ENCODE results near the gene PRR27. TPM values are rescaled to one million over a fixed set of nuclear protein-coding genes. Genes with fewer than 3 reads are reported as not detected.

The PRR27 gene
- total RNA-seq, 1 donor = not detected

DNA sequence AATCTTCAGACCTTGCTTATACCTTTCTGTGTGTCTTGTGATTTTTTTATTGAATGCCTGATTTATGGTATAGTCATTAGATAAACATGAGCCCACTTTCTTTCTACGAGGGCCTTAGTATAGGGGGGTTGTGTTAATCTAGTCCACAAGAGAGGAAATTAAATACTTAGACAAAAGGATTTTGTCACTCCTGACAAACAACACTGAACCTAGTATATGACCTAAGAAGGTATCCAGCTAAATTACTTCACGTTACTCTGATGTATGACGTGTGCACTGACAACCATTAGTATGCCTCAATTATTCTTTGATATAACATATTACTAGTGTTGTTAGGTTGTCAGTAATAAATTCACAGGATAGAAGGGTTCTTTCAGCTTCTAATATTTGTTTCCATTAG lies 2.8 kb upstream of the PRR27 start:
- H3K4me3 ChIP-seq (ENCODE audit: low read depth, low read length) = no peak overlapping the region
- DNase-seq (ENCODE audit: low read depth) = no peak
- TF ChIP-seq, protein P1, sequence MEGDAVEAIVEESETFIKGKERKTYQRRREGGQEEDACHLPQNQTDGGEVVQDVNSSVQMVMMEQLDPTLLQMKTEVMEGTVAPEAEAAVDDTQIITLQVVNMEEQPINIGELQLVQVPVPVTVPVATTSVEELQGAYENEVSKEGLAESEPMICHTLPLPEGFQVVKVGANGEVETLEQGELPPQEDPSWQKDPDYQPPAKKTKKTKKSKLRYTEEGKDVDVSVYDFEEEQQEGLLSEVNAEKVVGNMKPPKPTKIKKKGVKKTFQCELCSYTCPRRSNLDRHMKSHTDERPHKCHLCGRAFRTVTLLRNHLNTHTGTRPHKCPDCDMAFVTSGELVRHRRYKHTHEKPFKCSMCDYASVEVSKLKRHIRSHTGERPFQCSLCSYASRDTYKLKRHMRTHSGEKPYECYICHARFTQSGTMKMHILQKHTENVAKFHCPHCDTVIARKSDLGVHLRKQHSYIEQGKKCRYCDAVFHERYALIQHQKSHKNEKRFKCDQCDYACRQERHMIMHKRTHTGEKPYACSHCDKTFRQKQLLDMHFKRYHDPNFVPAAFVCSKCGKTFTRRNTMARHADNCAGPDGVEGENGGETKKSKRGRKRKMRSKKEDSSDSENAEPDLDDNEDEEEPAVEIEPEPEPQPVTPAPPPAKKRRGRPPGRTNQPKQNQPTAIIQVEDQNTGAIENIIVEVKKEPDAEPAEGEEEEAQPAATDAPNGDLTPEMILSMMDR (IDR thresholded peaks at IDR 0.05; ENCODE audit: insufficient read depth, low read length) = no peak

DNA sequence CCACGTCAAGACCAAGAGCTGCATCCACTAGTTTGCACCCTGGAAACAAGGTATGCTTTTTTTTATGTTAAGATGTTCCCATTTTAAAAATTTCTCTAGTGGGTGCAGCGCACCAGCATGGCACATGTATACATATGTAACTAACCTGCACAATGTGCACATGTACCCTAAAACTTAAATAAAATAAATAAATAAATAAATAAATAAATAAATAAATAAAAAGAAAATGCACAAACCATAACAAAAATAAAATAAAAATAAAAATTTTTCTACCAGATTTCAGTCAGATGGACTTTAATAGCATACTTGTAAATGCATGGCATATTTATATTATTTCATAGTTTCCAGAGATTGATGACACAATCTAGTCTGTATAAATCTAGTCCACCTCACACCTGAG lies 1.9 kb upstream of the PRR27 start:
- no peak overlapping the region for H3K4me3 ChIP-seq (ENCODE audit: low read depth, low read length)
- TF ChIP-seq, protein P1 (IDR thresholded peaks at IDR 0.05; ENCODE audit: insufficient read depth, low read length) = no peak
- no peak for DNase-seq (ENCODE audit: low read depth)

DNA sequence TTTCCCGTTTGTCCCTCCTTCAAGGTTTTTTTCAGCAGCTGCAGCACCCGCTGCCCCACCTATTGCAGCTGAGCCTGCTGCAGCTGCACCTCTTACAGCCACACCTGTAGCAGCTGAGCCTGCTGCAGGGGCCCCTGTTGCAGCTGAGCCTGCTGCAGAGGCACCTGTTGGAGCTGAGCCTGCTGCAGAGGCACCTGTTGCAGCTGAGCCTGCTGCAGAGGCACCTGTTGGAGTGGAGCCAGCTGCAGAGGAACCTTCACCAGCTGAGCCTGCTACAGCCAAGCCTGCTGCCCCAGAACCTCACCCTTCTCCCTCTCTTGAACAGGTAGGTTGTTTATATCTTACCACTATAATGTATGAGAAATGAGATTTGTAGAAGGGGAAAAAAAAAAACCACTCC lies 4.5 kb downstream of the PRR27 start:
- TF ChIP-seq, protein P1 (IDR thresholded peaks at IDR 0.05; ENCODE audit: insufficient read depth, low read length) = no peak
- H3K4me3 ChIP-seq (ENCODE audit: low read depth, low read length) = no peak overlapping the region
- no peak for DNase-seq (ENCODE audit: low read depth)

DNA sequence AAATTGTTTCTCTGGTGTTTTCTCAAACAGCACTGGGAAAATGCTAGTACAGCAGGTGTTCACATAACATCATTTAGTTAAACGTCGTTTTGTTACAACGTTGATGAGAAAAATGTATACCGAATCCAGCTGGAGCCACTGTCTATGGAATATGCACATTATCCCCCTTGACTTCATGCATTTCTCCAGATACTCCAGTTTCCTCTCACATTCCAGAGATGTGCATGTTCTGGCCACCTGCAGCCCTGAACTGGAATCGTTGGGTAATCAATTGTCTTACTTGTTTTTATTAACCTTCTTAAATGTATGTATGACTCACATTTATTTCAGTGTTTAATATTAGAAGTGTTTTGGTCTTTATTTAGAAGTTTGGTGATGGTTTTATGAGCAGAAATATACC lies 23.1 kb downstream of the PRR27 start:
- no peak for DNase-seq (ENCODE audit: low read depth)
- H3K4me3 ChIP-seq (ENCODE audit: low read depth, low read length) = no peak overlapping the region
- TF ChIP-seq, protein P1 (IDR thresholded peaks at IDR 0.05; ENCODE audit: insufficient read depth, low read length) = no peak

DNA sequence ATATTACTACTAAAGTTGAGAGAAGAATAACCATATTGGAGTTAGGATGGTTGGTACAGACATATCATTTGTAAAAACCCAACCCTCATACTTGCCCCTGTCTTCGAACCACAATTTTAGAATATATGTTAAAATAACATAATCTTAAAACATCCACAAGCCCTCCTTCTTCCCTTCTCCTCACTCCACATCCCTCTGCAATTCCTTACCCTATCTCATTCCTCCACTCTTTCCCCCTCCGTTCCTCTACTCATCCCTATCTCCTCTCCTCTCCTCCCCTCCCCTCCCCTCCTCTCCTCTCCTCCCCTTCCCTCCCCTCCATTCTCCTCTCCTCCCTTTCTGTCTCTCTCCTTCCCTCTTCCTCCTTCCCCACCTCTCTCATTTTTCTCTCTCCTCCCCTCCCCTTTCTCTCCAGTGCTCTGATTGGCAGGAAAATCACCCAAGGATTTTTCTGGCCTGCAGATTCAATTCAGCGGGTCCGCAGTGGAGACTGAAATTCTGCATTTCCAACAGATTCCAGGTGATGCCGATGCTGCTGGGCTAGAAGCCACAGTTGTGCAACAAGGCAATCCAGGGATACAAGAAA lies 24.1 kb downstream of the PRR27 start:
- H3K4me3 ChIP-seq (ENCODE audit: low read depth, low read length) = no peak overlapping the region
- no peak for DNase-seq (ENCODE audit: low read depth)
- TF ChIP-seq, protein P1 (IDR thresholded peaks at IDR 0.05; ENCODE audit: insufficient read depth, low read length) = no peak

DNA sequence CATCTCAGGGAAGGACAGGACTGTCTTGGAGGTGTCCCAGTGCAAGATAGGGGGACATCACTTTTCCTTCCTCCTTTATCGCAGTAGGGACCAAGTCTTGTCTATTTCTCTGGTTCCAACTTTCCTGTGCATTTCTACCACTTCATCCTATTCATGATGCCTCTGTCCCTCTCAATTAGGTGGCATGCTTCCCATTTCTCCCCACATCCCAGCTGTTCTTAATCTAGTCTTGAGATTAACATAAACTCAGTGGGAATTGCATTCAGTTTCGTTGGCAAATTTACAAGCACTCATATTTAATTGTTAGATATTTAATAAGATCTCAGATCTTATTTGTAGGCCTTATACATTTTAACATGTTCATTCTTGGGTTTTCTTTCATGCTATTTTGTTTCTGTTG lies 25.8 kb downstream of the PRR27 start:
- no peak for DNase-seq (ENCODE audit: low read depth)
- no peak overlapping the region for H3K4me3 ChIP-seq (ENCODE audit: low read depth, low read length)
- TF ChIP-seq, protein P1 (IDR thresholded peaks at IDR 0.05; ENCODE audit: insufficient read depth, low read length) = no peak

DNA sequence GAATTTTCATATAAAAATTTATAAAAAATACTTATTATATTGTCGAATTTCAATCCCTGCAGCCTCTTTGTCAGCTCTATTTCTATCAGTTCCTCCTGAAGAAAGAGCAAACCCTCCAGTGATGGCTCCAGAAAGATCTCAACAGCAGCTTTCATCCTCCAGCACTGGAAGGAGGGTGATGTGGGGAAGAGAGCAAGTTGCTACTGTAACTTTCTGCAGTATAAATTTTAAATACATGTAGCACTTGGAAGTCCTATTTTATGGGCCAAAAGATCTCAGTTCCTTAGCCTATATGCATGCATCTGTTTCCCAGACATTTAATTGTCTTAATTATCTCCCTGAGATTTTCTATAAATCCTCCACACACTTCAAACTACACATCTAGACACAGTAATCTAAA lies 27.8 kb downstream of the PRR27 start:
- DNase-seq (ENCODE audit: low read depth) = no peak
- H3K4me3 ChIP-seq (ENCODE audit: low read depth, low read length) = no peak overlapping the region
- TF ChIP-seq, protein P1 (IDR thresholded peaks at IDR 0.05; ENCODE audit: insufficient read depth, low read length) = no peak
